HG02884 (cell line): ENCODE results near the gene ZNF396.

ENCODE experiments used
- ATAC-seq: cut with Tn5 transposase; IDR thresholded peaks from one replicate; pipeline ENCODE4 v1.9.1; 2021; ENCODE audit warnings: mild to moderate bottlenecking, moderate library complexity; ENCODE audit not compliant: unreplicated experiment

The ZNF396 gene

GRCh38 chr18:35343488-35343935 is 33.6 kb downstream of the ZNF396 start:
- no peak for ATAC-seq

DNA sequence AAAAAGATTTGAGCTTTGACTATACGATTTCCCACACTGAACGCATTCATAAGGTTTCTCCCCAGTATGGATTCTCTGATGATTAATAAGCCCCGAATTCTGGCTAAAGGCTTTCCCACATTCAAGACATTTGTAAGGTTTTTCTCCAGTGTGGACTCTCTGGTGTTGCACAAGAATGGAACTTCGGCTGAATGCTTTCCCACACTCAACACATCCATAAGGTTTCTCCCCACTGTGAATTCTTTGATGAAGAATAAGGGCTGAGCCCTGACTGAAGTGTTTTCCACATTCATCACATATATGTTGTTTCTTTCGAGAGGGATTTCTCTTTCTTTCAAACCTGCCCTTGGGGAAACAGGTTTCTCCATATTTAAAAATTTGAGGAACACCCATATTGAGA is 39.9 kb downstream of the ZNF396 start:
- no peak for ATAC-seq

- no peak for ATAC-seq
These were observed 41.3 kb downstream of the ZNF396 start for GRCh38 chr18:35335866-35336265.

GRCh38 chr18:35334821-35335220 is 42.3 kb downstream of the ZNF396 start:
- ATAC-seq = no peak

- ATAC-seq = no peak
These were observed 42.9 kb downstream of the ZNF396 start for GRCh38 chr18:35334212-35334611.

GRCh38 chr18:35331367-35332087 is 45.6 kb downstream of the ZNF396 start:
- ATAC-seq = no peak

GRCh38 chr18:35328868-35329267 is 48.3 kb downstream of the ZNF396 start:
- no peak for ATAC-seq

- ATAC-seq = no peak
These were observed 50.3 kb downstream of the ZNF396 start for GRCh38 chr18:35326695-35327387.

DNA sequence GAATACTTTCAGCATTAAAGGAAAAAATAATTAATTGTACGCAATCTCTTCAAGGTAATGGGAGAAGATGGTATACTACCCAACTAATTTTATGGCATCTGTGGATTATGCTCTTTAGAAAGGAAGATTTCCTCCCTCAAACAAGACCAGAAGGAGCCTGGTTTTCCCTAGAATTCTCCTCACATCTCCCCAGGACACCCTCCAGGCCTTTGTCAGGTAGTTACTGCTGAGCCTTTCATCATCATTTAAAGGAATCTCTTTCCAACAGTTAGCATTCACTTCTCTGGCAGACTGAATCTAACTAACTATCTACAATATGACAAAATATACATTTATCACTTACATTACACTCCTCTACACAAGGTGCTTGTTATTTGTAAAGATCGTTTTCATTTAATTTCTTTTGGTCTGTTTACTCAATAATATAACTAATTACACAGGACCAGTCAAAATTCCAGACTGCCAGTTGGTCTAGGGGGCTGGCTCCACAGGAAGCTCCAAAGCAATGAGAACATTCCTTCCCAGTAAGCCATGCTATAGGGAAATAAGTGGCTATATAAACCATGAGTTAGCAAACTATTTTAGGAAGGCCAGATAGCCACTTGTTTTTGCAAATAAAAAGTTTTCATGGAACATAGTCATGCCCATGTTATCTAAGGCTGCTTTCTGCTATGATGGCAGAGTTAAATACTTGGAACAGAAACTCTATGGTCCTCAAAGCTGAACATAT is 52.0 kb downstream of the ZNF396 start:
- no peak for ATAC-seq

DNA sequence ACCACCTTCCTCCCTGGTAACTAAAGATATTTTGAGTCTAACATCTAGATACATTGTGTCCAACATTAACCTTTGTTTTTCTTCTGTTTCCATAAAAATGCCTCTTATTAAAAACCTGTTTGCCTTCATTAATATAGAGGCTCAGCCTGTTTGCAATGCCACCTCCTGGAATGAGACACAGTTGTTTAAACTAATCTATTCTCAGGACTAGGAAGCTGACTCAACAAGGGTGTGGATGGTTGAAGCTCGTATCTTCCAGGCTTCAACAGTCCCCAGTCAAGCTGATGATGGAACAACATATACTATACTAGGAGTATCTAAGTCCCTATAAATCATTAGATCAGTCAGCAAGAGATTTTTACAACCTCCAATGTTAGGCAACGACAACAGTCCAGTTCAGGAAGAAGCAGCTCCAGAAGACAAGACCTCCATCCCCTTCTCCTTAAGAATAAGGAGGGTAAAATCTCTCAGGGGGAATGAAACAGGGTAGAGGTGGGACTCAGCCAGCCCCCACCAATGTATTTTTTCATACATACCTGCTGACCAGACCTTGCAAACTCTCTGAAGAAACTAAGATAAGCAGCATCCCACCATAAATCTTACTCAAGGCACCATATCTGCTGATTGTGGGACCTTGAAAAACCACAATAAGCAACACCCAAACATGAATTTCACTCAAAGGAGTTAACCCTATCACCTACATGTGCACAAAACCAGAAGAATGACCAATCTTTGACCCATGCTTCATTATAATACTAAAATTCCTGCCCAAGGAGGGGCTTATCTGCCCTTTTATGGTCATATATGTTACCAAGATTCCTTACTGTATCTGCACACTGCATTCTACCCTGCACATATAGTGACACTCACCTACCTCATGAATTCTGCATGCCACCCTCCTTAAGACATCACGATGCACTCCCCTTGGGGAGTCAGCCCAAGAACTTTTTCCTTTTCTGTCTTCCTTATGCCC is 54.4 kb downstream of the ZNF396 start:
- ATAC-seq = no peak
